Stimulated activated CD4-positive, alpha-beta T cell treated with anti-CD3 and anti-CD28 coated beads, Interleukin-15, amount 100 ng/mL, for 24 hours (primary cell): Measurements from ENCODE around the gene PYROXD2.

ENCODE experiments used
- DNase-seq: peaks from one replicate; pipeline ENCODE4 v3.0.0-alpha.2; 2020

PYROXD2 gene

GRCh38 chr10:98433881-98434732, 19.1 kb upstream of the PYROXD2 start:
- DNase-seq, result no peak

DNA sequence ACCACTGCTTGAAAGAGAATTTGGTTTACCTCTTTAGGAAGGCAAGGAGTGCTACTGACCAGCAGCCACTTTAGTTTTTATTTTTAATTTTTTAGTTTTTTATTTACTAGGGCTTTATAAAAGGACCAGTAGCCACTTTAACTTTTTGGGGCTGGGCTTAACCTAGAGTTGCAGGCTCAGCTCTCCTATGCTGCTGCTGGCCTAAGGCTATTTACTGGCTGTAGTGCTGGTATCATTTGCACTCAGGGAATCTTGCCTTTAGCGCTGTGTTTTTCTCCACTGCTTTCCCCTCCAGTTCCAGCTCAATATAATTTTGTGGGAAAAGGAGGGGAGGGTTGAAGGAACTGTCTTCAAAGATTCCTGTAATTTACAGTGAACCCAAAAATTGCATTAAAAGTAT, 18.4 kb upstream of the PYROXD2 start:
- DNase-seq, result no peak

DNA sequence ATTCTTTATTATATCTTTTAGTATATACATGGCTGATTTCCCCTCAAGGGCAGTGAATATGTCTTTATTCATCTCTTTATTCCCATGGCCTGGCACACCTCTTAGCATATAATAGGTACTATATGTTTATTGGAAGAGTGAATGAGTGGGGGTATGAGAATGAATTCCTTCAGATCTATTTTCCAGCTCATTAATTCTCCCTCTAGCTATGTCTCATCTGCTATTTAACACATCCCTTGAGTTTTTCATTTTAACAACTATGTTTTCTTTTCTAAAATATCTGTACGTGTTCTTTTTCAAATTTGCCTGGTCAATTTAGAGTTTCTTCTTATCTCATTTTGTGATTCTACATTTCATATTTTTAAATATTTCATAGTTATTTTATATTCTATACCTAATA, 17.3 kb upstream of the PYROXD2 start:
- DNase-seq, result no peak

GRCh38 chr10:98431016-98431415, 16.0 kb upstream of the PYROXD2 start:
- DNase-seq, result no peak

GRCh38 chr10:98430427-98430826, 15.4 kb upstream of the PYROXD2 start:
- DNase-seq, result no peak

DNA sequence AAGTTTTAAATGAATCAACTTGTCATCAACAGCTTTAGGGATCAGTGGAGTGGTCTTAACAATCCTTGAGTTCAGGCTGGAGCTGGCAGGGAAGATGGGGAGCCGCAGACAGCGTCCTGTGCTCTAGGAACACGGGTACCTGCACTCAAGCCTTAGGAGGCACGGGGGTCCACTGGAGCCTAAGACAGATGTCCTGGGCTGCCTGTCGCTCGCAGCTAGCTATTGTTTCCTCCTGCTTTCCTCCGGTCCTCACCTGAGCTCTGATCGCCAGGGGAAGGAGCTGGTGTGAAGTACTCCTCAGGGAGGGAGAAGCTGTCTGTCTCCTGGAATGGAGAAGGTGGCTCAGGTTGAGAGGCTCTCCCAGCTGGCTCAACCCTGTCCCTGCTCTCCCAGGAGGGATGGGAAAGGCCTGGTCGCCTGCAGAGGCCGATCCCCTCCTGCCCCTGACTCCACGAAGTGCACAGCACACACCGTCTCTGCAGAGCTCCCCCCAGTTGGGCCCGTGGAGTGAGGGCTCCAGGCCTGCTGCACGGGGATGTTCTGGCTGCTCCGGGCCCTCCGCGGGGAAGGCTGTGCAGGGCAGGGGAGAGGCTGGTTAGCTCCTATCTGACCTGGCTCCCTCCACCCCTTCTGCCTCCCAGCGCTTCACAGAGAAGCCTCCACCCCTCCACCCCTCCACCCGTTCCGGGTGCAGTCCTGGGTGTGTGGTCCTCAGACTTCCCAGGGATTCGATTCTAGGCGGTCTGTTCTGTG, 14.5 kb upstream of the PYROXD2 start:
- no peak for DNase-seq

GRCh38 chr10:98427011-98427515, 12.1 kb upstream of the PYROXD2 start:
- DNase-seq, result no peak

DNA sequence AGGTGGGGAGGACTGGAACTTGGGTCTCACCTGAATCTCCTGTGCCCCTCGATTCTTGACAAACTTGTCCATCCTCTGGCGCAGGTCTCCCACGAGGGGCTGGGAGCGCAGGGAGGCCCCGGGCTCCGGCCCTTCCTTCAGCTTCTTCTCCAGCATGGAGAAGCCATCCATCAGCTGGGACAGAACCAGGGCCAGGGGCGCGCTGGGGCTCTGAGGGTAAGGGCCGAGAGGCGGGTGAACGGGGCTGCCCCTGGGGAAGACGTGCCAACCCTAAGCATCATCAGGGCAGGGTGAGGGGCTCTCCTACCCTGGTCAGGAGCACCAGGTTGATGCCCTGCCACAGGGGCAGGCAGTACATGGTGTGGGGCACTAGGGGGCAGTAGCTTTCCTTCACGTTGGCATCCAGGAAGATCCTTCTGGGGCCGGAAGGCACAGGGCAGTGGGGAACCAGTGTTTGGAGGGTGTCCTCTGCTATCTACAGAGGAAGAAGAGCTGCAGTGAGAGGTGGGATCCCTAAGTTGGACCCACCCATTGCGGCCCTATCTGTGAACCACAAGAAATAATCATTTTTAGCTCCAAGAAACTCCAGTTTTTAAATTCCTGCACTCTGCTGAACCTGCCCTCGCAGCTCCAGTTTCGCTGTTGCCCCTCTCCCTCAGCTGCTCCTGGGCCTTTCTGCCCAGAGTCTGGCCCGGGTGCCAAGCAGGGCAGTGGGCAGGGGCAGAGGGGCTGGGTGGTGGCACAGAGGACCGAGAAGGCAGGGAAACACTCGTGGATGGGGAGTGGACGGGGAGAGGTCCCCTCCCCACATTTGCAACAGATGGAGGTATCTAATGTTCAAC, 10.8 kb upstream of the PYROXD2 start:
- DNase-seq, result peak; percentile 60

DNA sequence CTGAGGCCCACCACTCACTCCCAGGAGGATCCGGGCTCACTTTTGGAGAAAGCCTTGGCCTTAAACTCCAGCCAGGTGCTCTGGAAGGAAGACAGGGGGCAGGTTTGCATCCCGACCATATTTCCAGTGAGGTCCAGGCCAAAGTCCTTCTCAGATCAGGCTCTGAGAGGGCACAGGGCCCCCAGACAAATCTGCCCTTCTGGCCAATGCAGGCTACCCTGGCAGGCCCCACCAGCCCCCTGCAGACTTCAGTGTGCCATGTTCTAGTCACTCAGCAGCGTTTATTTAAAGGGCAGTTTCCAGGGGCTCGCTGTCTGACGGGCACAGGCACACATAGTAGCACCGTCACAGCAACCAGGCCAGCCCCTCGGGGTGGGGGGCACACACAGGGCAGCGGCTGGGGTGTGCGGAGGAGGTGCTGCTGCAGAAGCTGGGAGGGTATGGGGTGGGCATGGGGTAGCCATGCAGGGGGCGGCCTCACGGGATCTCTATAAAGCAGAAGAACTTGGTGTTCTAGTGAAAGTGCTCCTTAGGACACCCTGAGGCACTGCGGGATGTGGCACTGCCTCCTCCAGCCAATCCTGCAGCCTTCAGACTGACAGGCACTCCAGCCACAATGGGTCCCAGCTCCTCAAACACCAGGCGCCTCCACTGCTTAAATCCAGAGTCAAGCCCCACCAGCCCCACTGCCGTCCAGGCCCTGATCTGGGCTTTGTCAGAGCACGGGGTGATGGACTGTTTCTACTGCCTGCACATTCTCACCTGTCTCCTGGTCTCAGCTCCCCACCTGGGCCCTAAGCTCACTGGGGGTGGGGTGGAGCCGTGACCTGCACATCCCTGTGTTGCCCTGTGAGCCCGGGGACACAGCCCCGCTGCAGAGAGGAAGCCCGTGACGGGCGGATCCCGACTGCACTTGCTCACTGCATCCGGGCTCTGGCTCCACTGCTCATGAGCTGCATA, 9.6 kb upstream of the PYROXD2 start:
- DNase-seq, result no peak

- no peak for DNase-seq
These were observed 8.7 kb upstream of the PYROXD2 start for GRCh38 chr10:98423691-98424120.

GRCh38 chr10:98422182-98422581, 7.2 kb upstream of the PYROXD2 start:
- DNase-seq, result no peak

GRCh38 chr10:98420786-98421185, 5.8 kb upstream of the PYROXD2 start:
- no peak for DNase-seq

DNA sequence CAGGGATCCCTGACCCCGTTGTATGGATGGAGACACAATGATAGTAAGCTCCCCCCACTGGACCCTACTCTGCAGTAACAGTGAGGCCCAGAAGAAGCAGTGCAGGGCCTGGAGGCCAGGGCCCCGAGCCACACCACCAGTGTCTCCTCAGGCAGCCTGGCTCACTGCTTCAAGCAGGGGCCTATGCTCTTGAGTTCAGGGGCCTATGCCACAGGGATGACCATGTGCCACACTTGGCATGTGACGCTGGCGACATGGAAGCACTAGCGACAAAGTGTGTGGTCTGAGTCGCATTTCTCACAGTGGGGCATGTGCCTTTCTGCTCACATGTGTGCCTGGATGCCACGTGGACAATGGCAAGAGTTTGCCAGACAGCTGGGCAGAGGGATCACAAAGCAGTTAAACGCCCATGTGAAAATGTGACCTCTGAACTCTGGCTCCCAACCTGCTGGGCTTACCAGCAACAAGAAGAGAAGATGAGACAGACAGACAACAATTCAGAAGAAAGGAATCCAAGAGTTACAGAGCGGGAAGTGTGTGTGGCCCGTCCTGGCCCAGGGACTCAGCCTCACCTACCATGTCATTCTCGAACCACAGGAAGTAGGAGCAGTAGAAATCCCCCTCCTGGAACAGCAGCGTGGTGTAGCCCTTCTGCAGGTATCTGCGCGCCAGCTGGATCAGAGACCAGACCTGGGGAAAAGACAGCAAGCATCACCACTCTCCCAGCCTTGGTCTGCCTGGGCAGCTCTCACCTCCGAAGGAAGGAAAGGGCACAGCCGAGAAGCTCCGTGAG, 4.7 kb upstream of the PYROXD2 start:
- no peak for DNase-seq

GRCh38 chr10:98418665-98419468, 3.9 kb upstream of the PYROXD2 start:
- no peak for DNase-seq

DNA sequence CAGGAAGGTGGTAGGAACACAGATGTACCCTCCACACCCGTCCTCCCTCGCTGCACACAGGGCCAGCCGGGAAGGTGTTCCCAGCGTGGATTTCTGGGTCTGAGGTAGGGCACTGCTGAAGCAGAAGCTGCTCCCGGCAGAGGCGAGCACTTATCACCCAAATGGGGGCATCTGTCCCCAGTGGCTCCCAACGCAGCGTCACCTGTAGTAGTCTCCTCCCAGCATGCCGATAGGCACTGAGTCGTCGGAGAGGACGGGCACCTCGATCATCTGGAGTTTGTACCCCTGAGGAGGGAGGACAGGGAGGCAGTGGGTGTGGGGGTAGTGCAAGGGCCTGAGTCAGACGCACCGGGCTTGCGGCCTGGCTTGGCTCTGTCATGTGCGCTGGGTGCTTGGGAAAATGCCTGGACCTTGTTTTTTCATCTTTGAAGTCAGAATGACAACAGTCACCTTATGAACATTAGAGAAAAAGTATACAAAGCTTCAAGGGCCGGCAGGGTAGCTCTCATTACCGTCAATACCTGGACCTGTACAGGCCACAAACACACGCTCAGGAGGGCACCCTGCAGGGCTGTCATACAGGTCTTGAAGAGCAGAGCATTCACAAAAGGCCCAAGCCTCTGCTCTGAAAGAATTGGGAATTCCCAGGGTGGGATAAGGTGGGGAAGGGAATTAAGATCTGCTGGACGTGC, 3.1 kb upstream of the PYROXD2 start:
- no peak for DNase-seq

- no peak for DNase-seq
These were observed 2.5 kb upstream of the PYROXD2 start for GRCh38 chr10:98417481-98417959.

DNA sequence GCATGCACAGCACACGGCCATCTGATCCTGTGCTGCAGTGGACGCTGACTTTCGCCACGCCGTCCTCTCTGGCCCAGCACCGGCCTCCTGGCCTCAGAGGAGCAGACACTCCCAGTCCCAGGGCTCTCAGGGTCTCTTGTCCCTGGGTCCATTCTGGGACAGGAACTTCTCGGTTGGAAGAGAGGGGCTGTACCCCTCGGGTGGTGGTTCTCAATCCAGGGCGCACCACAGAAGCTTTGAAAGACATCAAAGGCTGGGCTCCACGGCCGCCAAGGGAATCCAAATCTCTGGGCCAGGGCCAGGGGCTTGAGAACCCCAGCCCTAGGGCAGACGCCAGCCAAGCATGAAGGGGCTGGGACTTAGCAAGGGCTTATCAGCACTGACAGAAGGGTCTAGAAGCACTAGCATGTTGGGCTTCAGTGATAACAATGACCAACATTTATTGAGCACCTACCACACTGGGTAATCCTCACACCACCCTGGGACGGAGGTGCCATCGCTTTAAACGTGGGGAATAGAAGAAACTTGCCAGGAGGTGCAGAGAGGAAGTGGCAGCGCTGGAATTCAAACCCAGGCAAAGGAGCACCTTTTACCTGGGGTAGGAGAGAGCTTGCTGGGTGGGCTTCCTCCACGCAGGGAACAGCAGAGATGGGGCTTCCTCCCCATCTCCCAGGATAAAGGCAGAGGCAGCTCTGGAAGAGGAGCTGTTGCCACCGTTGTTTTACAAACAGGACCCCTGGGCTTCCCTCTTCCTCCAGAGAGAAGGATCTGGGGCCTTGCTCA, 1.8 kb upstream of the PYROXD2 start:
- DNase-seq, result no peak

- DNase-seq, result no peak
These were observed 743 bp upstream of the PYROXD2 start for GRCh38 chr10:98415731-98416119.

- no peak for DNase-seq
These were observed 427 bp downstream of the PYROXD2 start for GRCh38 chr10:98414578-98414931.
